ENCODE data around the gene GUK1. TPM values are rescaled to one million over a fixed set of nuclear protein-coding genes. Genes with fewer than 3 reads are reported as not detected.

GUK1 gene
- total RNA-seq, 4 donors from 2014 or later = 124 to 406 (median 289) TPM

GRCh38 chr1:228112617-228113016 lies 27.5 kb upstream of the GUK1 start:
- H3K27ac ChIP-seq = no peak overlapping the region
- no peaks in the 10 kb centered on the region for H3K36me3 ChIP-seq
- H3K4me1 ChIP-seq = peaks cover 0 to 11% of the 10 kb centered on the region in 2 donors
- no peak for DNase-seq
- intact Hi-C loops (cut with DNase I; ENCODE audit: low total_unique reads) = no loop called here
- TF ChIP-seq CTCF (IDR thresholded peaks at IDR 0.05) (no peak), POLR2A (IDR thresholded peaks at IDR 0.05) (no peak)
- H3K27me3 ChIP-seq = no peaks in the 10 kb centered on the region
- H3K4me3 ChIP-seq = no peak overlapping the region
- H3K9me3 ChIP-seq = no peaks in the 10 kb centered on the region

- intact Hi-C loops (cut with DNase I; ENCODE audit: low total_unique reads) = no loop called here
- no peak overlapping the region for H3K4me3 ChIP-seq
- H3K27ac ChIP-seq = no peak overlapping the region
- DNase-seq = no peak
- H3K27me3 ChIP-seq = no peaks in the 10 kb centered on the region
- H3K36me3 ChIP-seq = no peaks in the 10 kb centered on the region
- no peaks in the 10 kb centered on the region for H3K9me3 ChIP-seq
- no peaks in the 10 kb centered on the region for H3K4me1 ChIP-seq
- TF ChIP-seq CTCF (IDR thresholded peaks at IDR 0.05) = no peak
- no peak for TF ChIP-seq POLR2A (IDR thresholded peaks at IDR 0.05)
These were observed 25.3 kb upstream of the GUK1 start for GRCh38 chr1:228114827-228115226.

- intact Hi-C loops (cut with DNase I; ENCODE audit: low total_unique reads) = no loop called here
- no peak for DNase-seq
- Histone ChIP-seq H3K36me3 (no peaks in the 10 kb centered on the region), H3K9me3 (no peaks in the 10 kb centered on the region), H3K27ac (no peak overlapping the region), H3K4me1 (no peaks in the 10 kb centered on the region), H3K4me3 (no peak overlapping the region), H3K27me3 (no peaks in the 10 kb centered on the region)
- no peak for TF ChIP-seq POLR2A (IDR thresholded peaks at IDR 0.05)
- TF ChIP-seq CTCF (IDR thresholded peaks at IDR 0.05) = no peak
These were observed 22.7 kb upstream of the GUK1 start for GRCh38 chr1:228117335-228117734.

GRCh38 chr1:228118040-228118439 lies 22.0 kb upstream of the GUK1 start:
- Histone ChIP-seq H3K27ac (no peak overlapping the region), H3K4me3 (no peak overlapping the region), H3K4me1 (no peaks in the 10 kb centered on the region), H3K27me3 (no peaks in the 10 kb centered on the region), H3K9me3 (no peaks in the 10 kb centered on the region), H3K36me3 (no peaks in the 10 kb centered on the region)
- no peak for TF ChIP-seq POLR2A (IDR thresholded peaks at IDR 0.05)
- no peak for TF ChIP-seq CTCF (IDR thresholded peaks at IDR 0.05)
- intact Hi-C loops (cut with DNase I; ENCODE audit: low total_unique reads) = no loop called here
- DNase-seq = no peak

GRCh38 chr1:228120351-228120750 lies 19.7 kb upstream of the GUK1 start:
- TF ChIP-seq POLR2A (IDR thresholded peaks at IDR 0.05) (no peak), CTCF (IDR thresholded peaks at IDR 0.05) (no peak)
- no peak for DNase-seq
- Histone ChIP-seq H3K4me1 (no peaks in the 10 kb centered on the region), H3K9me3 (no peaks in the 10 kb centered on the region), H3K27ac (no peak overlapping the region), H3K36me3 (no peaks in the 10 kb centered on the region), H3K27me3 (no peaks in the 10 kb centered on the region), H3K4me3 (no peak overlapping the region)
- intact Hi-C loops (cut with DNase I; ENCODE audit: low total_unique reads) = no loop called here

Measured in uterus (tissue), 4 donors.